HG02884 (cell line): Measurements from ENCODE around the gene PNMA6E.

Experiments
- ATAC-seq: cut with Tn5 transposase; IDR thresholded peaks from one replicate; pipeline ENCODE4 v1.9.1; 2021; ENCODE audit warnings: mild to moderate bottlenecking, moderate library complexity; ENCODE audit not compliant: unreplicated experiment

The PNMA6E gene

DNA sequence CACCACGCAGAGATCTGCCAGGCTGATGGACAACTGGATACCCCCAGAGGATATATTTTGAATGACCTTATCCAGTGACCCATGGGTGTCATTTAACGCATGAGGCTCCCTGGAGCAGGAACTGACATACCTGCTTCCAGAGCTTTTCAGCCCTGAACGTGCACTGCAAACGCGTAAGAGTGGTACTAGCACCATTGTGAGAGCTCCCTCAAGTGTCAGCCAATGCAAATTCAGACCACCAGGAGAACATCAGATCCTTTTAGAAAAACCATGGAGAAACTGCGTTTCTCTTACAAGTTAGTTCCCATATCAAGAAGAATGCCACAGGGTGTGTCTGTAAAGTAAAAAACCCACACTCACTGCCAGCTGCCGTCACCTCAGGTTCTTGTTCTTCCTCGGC lies 37.4 kb upstream of the PNMA6E start:
- no peak for ATAC-seq

DNA sequence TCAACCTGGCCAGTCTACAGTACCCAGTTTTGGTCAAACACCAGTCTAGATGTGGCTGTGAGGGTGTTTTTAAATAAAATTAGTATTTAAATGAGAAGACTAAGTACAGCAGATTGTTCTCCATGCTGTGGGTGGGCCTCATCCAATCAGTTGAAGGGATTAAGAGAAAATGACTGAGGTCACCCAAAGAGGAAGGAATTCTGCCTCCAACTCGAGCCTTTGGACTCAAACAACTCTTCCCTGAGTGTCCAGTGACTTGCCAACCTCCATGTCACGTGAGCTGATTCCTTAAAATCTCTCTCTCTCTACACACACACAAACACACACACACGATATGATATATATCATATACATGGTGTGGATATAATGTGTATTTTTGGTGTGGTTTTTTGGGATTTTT lies 34.7 kb upstream of the PNMA6E start:
- ATAC-seq = no peak

DNA sequence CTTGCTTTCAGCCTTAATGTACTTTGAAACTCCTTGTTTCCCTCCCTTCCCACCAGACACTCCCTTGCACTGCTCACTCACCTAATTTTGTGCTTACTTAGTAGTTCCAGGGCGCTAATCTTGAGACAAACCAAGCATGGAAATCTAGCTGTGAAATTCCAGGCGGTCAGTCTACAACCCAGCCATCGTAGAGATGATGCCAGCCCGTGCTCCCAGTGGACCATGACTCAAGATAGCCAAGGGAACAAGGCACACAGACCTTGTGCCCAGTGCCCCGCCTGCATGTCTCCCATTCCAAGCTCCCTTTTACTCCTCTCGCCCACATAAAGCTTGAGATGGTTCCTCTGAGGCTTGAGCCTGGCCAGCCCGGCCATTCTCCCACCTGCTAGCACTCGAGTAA lies 33.7 kb upstream of the PNMA6E start:
- ATAC-seq = no peak

DNA sequence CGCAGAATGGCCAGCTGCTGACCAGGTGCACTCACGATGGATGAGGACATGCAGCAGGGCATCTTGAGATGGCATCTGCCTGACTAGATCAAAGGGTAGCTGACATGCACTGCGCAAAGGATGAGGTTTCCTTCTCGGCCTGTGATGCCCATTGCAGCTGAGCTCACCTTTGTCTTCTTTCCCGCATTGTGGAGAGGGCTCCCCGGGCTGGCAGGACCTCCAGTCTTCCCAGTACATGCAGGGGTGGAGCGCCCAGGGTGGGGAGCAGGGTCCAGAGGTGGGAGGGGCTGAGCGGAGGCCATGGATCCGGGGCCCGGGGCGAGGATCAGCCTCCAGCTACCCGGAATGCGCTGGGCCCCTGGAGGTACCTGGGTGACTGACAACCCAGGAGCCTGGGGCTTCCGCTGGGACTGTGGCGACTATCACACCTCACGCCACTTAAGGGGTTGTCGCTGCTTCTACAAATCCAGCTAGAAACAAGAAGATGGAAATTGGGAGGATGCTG lies 32.7 kb upstream of the PNMA6E start:
- ATAC-seq = no peak

DNA sequence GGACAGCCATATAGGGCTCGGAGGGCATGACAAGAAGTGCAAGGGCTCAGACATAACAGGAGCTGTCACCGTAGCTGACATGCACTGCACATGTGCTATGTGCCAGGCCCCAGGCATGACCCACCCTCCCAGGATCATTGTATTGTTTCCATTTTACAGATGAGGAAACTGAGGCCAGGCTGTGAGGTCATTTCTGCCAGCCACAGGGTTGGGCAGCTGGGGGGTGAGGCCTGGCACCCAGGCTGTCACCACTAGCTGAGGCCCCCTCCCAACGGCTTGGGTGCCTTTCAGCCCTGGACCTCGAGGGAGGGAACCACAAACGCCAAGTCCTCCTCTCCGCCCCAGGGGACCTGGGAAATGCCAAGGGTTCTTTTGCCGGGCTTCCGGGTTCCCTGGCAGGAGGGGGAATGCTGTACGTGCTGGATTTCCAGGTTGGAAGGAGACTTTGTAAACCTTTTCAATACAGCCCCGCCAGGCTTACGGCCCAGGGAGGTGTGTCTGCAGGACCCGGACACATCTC lies 32.1 kb upstream of the PNMA6E start:
- ATAC-seq = no peak

DNA sequence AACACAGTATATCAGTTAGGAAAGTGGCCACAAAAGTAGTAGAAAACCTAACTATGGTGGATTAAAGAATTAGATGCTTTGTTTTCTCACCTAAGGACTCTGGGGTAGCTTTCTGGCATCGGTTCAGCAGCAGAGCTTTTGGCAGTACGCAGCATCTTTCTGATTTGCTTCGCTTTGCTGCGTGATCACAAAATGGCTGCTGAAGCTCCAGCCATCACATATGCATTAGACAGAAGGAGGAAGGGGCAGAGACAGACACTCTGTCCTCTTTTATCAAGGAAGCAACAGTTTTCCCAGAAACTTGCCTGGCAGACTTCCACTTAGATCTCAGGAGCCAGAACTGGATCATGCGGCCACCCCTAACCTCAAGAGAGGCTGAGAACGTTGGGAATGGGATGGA lies 29.6 kb upstream of the PNMA6E start:
- no peak for ATAC-seq

DNA sequence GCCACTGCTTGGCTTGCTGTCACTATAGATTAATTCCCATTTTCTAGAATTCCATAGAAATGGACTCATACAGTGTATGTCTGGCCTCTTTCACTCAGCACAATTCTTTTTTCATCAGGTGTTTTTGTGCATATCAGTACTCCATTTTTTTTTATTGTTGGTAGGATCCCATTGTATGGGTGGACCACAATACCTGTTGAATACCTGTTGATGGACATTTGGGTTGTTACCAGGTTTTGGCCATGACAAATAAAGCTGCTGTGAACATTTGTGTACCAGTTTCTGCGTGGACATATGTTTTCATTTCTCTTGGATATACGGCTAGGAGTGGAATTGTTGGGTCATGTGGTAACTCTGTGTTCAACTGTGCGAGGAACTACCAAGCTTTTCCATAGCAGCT lies 25.1 kb upstream of the PNMA6E start:
- ATAC-seq = no peak

DNA sequence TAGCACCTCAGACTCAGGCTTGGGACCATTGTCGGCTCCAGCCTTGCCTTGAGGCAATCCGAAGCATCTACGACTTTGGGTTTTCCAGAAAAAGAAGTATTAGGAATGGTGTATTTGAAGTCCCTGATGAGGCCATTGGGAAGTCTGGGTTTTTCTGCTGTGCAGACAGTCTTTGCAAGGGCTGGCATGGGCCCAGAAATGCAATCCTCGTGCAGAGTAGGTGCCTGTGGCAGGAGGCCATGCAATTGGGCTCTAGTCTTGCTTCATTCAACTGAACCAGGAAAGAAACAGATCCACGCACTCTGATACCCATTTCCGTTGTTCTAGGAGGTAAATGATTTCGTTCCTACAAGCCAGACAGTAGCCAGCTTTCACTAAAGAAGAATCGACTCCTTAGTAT lies 22.5 kb upstream of the PNMA6E start:
- ATAC-seq = no peak

DNA sequence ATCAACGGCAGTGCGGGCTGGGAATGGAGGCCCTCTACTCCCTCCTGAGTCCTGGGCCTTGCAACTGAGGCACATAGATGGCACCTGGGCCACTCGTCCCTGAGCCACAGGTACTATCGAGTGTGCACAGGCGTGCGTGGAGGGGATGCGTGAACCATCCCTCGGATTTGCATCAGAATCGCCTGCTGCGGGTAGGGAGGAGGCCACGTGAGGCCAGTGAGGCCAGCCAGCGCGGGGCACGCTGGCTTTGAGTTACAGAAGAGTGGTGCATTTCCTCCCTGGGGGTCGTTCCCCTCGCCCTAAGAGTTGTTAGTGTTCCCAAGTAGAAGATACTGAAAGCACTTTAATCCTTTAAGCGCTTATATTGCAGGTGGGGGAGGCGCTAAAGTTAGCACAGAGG lies 20.7 kb upstream of the PNMA6E start:
- no peak for ATAC-seq

DNA sequence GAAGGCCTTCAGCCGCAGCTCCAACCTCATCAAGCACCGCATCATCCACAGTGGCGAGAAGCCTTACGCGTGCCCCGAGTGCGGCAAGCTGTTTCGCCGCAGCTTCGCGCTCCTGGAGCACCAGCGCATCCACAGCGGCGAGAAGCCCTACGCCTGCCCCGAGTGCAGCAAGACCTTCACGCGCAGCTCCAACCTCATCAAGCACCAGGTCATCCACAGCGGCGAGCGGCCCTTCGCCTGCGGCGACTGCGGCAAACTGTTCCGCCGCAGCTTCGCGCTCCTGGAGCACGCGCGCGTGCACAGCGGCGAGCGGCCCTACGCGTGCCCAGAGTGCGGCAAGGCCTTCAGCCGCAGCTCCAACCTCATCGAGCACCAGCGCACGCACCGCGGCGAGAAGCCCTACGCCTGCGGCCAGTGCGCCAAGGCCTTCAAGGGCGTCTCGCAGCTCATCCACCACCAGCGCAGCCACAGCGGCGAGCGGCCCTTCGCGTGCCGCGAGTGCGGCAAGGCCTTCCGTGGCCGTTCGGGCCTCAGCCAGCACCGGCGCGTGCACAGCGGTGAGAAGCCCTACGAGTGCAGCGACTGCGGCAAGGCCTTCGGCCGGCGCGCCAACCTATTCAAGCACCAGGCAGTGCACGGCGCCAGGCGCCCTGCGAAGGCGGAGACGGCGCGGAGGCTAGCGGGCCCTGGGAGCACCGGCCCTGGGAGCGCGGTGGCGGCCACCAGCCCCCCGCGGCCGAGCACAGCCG lies 19.9 kb upstream of the PNMA6E start:
- ATAC-seq = no peak

DNA sequence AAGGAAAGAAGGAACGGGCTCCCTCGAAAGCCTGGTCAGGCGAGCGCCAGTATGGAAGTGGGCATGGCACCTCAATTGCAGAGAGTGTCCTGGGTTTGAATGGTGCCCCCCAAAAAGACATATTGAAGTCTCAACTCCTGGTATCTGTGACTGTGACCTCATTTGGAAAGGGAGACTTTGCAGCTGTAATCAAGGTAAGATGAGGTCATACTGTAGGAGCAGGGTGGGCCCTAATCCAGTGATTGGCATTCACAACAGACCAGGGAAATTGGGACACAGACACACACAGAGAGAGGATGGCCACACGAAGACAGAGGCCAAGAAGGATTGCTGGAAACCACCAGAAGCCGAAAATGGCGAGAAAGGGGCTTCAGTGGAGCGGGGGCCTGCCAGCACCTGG lies 16.5 kb upstream of the PNMA6E start:
- no peak for ATAC-seq

DNA sequence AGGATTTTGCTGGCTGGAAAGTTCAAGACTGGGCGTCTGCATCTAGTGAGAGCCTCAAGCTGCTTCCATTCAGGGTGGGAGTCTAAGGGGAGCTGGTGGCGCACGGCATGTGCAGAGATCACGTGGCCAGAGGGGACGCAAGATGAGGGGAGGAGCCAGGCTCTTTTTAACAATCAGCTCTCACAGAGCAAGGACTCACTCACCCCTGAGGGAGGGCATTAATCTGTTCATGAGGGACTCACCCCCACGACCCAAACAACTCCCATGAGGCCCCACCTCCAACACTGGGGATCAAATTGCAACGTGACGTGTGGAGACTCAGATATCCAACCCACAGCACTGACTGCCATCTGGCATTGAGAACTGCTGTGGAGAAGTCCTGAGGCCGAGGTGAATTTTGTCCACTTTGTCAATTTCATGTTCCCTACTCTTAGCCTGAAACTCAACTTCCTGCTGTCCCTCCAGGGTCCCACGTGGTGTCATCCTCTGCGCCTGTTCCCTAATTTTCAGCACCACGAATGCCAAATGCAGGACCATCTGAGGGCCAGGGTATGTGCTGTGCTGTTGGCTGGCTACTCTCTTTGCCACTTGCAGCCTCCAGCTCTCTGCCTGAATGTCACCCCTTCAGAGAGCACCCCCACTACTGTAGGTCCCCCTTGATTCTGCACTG lies 15.8 kb upstream of the PNMA6E start:
- ATAC-seq = no peak

DNA sequence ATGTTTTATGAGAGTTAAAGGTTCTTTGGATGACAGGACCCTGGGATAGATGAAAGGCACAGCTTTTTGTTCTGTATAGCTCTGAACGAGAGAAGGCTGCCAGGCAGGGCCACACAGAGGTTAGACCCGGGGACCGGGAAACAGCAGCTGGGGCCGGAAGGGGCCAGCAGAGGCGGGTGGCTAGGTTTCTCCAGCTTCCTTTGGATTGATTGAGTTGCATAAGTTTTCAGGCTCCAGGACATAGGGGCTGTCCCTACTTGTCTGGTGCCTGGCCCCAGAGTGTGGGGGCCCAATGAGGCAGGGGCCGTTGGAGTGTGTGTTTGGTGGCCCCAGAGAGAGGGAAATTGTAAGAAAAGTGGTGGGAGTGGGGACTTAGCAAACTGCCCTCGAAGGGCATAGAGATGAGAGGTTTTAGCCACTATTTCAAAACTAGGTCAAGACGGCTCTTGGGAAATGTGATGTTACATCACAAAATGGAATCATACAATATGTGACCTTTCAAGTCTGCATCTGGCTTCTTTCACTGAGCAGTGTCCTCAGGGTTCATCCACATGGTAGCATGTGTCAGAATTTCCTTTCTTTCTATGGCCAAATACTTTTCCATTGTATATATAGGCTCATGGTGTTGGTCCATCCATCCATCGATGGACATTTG lies 13.8 kb upstream of the PNMA6E start:
- ATAC-seq = no peak

DNA sequence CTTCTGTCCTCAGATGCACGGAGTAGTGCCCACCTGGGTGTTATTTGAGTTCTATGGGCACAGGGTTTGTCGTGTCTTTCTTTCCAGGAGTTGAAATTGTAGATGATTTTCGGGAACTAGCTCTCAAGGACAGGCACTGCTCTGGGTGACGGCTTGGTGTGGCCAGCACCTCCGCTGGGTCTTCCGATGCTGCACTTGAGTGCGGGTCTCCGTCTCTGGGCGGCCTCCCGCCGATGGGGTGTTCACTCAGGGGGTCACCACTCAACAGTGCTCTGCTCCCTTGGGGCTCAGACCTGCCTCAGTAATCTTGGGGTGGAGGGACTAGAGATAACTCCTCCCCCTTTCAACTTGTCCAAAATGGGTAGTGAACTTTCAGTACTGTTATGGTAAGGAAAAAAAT lies 12.6 kb upstream of the PNMA6E start:
- ATAC-seq = no peak

DNA sequence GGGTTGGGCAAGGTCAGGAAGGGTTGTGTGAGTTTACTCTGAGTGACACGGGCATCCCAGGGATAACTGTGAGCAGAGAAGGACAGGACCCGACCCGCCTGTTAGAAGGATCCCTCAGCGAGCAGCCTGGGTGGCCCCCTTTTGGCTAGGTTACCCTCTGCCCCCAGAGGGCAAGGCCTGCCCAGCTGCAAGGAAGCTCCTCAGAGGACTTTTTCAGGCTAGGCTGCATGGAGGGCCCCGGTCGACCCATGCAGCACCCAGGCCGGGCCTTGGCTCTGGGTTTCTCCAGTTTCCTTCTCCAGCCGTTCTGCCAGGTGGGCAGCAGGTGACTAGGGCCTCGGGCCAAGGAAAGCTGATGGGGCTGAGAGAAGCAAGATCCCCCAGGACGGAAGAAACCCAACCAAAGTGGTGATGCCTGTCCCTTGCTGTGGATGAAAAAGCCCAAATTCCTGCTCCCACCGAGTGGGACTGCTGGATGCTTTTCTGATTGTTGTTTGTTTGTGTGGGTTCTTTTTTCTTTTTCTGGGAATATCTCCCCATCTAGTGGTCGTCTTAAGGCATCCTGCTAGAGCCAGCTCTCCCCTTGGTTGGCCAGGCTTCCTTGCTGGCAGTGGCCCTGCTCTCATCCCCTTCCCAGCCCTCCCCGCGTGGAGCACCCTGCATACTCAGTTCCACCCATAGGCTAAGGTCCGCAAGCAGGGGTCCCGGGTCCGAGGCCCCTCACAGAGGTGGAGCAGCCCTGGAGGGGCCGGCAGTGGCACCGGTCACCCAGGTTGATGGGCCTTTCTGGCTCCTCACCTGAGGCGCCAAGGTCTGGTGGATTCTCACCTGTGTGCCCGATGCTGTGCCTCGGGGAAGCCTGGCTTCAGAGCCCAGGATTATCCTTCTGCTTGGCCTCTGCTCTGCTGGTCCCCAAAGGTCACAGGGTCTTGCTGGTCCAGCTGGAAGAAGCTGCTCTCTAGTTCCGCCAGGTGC lies 11.9 kb upstream of the PNMA6E start:
- ATAC-seq = no peak

DNA sequence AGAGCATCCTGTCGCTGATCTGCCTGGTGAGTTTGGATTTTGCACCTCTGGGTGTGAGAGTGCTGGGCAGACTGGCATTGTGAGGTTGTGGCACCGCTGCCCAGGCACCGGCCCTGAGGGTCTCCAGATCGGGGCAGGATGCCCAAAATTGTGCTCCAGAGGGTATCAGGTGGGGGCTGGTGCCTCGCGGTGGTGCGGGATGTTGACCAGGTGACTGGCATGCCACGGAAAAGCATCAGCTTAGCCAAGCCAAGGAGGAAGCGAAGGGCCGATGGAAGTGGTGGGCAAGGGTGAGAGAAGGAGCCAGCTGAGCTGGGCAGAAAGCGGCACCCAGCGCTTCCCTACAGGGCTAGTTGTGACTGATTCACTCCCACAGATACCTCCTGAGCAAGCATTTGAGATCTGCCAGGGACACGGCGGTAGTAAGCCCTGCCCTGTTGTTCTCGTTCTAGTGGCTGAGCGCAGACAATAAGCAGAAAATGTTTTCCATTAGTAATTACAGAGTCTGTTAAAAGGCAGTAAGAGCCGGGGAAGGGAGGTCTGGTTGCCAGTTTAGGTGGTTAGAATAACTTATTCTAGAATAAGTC lies 10.9 kb upstream of the PNMA6E start:
- no peak for ATAC-seq

DNA sequence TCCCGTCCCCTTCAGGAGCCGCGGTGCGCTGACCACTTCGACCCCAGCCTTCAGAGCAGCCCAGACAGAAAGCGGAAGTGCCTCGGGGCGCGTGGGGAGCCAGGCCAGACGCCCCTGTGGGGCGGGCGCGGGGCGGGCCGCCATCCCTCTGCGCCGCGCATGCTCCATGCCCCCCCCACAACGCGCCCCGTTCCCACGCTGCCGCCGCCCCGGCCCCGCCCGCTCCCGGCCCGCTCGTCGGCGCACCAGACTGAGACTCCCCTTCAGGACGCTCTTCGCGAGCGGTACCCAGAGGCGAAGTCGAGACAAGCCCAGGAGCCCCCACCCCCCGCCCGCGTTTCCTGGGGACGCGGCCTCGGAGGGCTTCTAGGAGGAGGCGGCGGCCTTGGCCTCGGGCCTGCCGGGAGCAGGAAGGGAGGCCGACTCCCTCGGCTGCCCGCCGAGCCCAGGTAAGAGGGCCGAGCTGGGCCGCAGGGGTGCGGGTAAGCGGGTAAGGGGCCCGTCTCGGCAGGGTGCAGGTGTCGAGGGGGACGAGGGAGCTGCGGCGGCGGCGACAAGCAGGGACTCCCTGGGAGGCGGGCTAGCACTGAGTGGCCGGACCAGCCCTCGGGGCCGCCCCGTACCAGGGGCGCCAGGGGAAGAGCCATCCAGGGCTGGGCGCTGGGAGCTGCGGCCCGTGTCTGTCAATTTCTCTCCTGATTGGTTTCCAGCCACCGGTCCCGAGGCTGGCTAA lies 10.3 kb upstream of the PNMA6E start, which contains the start of gene ZFP92:
ZFP92 (plus strand) TSS at position 218 of the 733 bp plus-strand sequence. CDS start 6,851 bp downstream, outside the sequence.
- ATAC-seq = no peak

DNA sequence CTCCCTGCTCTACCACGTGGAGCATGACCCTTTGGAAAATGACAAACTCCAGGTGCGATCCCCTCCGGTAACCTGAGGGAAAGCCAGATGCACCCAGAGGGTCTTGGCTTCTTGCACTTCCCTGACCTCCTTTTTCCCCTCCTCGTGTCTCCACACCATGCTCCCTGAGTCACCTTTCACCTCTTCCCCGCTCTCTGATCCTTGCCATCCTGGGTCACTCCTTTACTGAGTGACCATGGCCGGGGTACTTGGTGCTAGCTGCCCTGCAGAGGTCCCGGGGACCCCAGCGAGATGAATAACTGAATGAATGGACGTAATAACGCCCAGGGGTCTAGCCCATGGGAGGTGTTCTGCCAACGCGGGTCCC lies 9.7 kb upstream of the PNMA6E start:
- ATAC-seq = no peak

DNA sequence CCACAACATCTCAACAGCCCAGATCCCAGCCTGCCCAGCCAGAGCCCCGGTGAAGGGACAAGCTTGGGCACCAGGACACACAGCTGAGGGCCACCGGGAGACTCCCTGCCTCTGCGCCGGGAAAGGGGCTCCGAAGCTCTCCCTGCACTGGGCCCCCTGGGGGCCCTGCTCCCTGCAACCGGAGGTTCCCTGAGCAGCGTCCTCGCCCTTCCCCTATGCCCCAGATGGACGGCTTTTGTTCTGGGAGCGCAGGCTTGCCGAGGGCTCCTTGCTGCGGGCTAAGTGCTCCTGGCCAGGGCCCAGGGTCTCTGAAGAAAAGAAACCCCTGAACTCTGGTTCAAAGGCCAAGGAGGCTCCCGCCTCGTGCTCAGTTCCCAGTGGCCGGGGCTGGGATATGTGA lies 9.2 kb upstream of the PNMA6E start:
- no peak for ATAC-seq
